GM12878 (cell line): Measurements from ENCODE around the gene TNFSF9. TPM values are rescaled to one million over a fixed set of nuclear protein-coding genes. Genes with fewer than 3 reads are reported as not detected.

Experiments
- BCLAF1 ChIP-seq: fragments of 450-650 bp; IDR thresholded peaks from 2 replicates; pipeline ENCODE4 v1.6.1; 2017; ENCODE audit warnings: antibody characterized with exemption, mild to moderate bottlenecking, moderate library complexity
- CBFB ChIP-seq: IDR thresholded peaks from 2 replicates; pipeline ENCODE4 v1.6.1; 2016; ENCODE audit warnings: antibody characterized with exemption, low read depth
- CREM ChIP-seq: IDR thresholded peaks from 2 replicates; pipeline ENCODE4 v1.6.1; 2014; ENCODE audit warnings: antibody characterized with exemption, low read depth
- DPF2 ChIP-seq: fragments of 450-650 bp; IDR thresholded peaks from 2 replicates; pipeline ENCODE4 v1.6.1; 2017; ENCODE audit warnings: mild to moderate bottlenecking
- EGR1 ChIP-seq, 2 experiments: IDR thresholded peaks; 1 replicate in 1 of 2; 2 replicates in 1 of 2; pipeline ENCODE4 v1.6.1; 2011 to 2012; ENCODE audit warnings: low read depth in 2 of 2, low read length in 2 of 2, borderline replicate concordance in 1 of 2, mild to moderate bottlenecking in 1 of 2, moderate library complexity in 1 of 2
- GATAD2B ChIP-seq: fragments of 450-650 bp; conservative IDR thresholded peaks from 2 replicates; pipeline ENCODE4 v1.6.1; 2017; ENCODE audit warnings: low read depth, mild to moderate bottlenecking, moderate library complexity
- JUNB ChIP-seq: IDR thresholded peaks from 2 replicates; pipeline ENCODE4 v1.6.1; 2016; ENCODE audit warnings: antibody characterized with exemption, mild to moderate bottlenecking
- POLR2A ChIP-seq: IDR thresholded peaks from 2 replicates; pipeline ENCODE4 v1.6.1; 2011; ENCODE audit warnings: low read depth, mild to moderate bottlenecking, low read length
- POU2F2 ChIP-seq: IDR thresholded peaks from 3 replicates; pipeline ENCODE4 v1.6.1; 2011; ENCODE audit warnings: low read depth, mild to moderate bottlenecking, low read length, borderline replicate concordance
- RUNX3 ChIP-seq: IDR thresholded peaks from 2 replicates; pipeline ENCODE4 v1.6.1; 2012; ENCODE audit warnings: low read length, inconsistent platforms
- SIX5 ChIP-seq: IDR thresholded peaks from 2 replicates; pipeline ENCODE4 v1.6.1; 2011; ENCODE audit warnings: mild to moderate bottlenecking, low read depth, low read length, moderate library complexity; ENCODE audit not compliant: severe bottlenecking
- SMARCA5 ChIP-seq: fragments of 450-650 bp; IDR thresholded peaks from 2 replicates; pipeline ENCODE4 v1.6.1; 2017; ENCODE audit warnings: mild to moderate bottlenecking
- SP1 ChIP-seq: IDR thresholded peaks from one replicate; pipeline ENCODE4 v1.6.1; 2011; ENCODE audit warnings: low read depth, low read length
- USF1 ChIP-seq: IDR thresholded peaks from 2 replicates; pipeline ENCODE4 v1.6.1; 2011; ENCODE audit warnings: borderline replicate concordance, low read depth, mild to moderate bottlenecking, moderate library complexity, mixed read lengths, low read length; ENCODE audit not compliant: insufficient read depth; ENCODE audit errors: extremely low read length
- polyA plus RNA-seq, 11 experiments: library from polyadenylated mRNA; depleted of rRNA in 4 of 11; unstranded in 6 of 11; stranded (reverse) in 5 of 11; fragments of >200 nt; fragmentation: Nextera tagmentation in 4 of 11; fragmentation: Illumina TruSeq in 1 of 11; extraction: Ambion mirVana in 4 of 11; extraction: Trizol in 1 of 11; gene quantifications; 1 replicate in 1 of 11; 2 replicates in 10 of 11; pipeline versions ENCODE4 v1.2.1 to v1.2.3, GENCODE V29; 2011 to 2016; ENCODE audit warnings: inconsistent platforms in 2 of 11, missing spikeins in 2 of 11, low read depth in 1 of 11
- total RNA-seq, 4 experiments: library from RNA; depleted of rRNA in 3 of 4; stranded (reverse); fragments of >200 nt in 3 of 4; fragmentation: Illumina TruSeq in 1 of 4; extraction: Trizol in 1 of 4; gene quantifications; 2 replicates each; pipeline versions ENCODE4 v1.2.1 to v1.2.3, GENCODE V29; 2013 to 2021
- TF ChIP-seq, protein P1 (sequence below): IDR thresholded peaks from 2 replicates; pipeline ENCODE4 v1.6.1; 2012; ENCODE audit warnings: mild to moderate bottlenecking, low read depth, low read length
- TF ChIP-seq, protein P2 (sequence below): fragments of 450-650 bp; formaldehyde crosslinking; IDR thresholded peaks from 2 replicates; pipeline ENCODE4 v1.5.0; 2022; ENCODE audit warnings: mild to moderate bottlenecking, missing genetic modification characterization

TNFSF9 gene
- total and polyA plus RNA-seq, 10 of the 15 experiments (the other 5 are each of a cell fraction or from before 2014, with no cell fraction given) = 6.2 to 75.3 (median 22.1) TPM

GRCh38 chr19:6551607-6552450 lies 21.0 kb downstream of the TNFSF9 start (continued):
- TF ChIP-seq USF1 = no peak
- TF ChIP-seq SIX5 = no peak
- peak; percentile 63 for TF ChIP-seq POLR2A
- peak; percentile 62 for TF ChIP-seq CREM
- TF ChIP-seq, protein P1, sequence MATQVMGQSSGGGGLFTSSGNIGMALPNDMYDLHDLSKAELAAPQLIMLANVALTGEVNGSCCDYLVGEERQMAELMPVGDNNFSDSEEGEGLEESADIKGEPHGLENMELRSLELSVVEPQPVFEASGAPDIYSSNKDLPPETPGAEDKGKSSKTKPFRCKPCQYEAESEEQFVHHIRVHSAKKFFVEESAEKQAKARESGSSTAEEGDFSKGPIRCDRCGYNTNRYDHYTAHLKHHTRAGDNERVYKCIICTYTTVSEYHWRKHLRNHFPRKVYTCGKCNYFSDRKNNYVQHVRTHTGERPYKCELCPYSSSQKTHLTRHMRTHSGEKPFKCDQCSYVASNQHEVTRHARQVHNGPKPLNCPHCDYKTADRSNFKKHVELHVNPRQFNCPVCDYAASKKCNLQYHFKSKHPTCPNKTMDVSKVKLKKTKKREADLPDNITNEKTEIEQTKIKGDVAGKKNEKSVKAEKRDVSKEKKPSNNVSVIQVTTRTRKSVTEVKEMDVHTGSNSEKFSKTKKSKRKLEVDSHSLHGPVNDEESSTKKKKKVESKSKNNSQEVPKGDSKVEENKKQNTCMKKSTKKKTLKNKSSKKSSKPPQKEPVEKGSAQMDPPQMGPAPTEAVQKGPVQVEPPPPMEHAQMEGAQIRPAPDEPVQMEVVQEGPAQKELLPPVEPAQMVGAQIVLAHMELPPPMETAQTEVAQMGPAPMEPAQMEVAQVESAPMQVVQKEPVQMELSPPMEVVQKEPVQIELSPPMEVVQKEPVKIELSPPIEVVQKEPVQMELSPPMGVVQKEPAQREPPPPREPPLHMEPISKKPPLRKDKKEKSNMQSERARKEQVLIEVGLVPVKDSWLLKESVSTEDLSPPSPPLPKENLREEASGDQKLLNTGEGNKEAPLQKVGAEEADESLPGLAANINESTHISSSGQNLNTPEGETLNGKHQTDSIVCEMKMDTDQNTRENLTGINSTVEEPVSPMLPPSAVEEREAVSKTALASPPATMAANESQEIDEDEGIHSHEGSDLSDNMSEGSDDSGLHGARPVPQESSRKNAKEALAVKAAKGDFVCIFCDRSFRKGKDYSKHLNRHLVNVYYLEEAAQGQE = no peak
- TF ChIP-seq RUNX3 = peak; percentile 91
- TF ChIP-seq GATAD2B = peak; percentile 89
- TF ChIP-seq SMARCA5 = peak; percentile 69; the same call in 1 of the 2 replicates
- peak; percentile 80 for TF ChIP-seq CBFB
- 0 out of 2 replicates have a peak, but pooled peaks have one; percentile 14 for TF ChIP-seq JUNB
- peak; percentile 34 for TF ChIP-seq SP1
- TF ChIP-seq, protein P2, sequence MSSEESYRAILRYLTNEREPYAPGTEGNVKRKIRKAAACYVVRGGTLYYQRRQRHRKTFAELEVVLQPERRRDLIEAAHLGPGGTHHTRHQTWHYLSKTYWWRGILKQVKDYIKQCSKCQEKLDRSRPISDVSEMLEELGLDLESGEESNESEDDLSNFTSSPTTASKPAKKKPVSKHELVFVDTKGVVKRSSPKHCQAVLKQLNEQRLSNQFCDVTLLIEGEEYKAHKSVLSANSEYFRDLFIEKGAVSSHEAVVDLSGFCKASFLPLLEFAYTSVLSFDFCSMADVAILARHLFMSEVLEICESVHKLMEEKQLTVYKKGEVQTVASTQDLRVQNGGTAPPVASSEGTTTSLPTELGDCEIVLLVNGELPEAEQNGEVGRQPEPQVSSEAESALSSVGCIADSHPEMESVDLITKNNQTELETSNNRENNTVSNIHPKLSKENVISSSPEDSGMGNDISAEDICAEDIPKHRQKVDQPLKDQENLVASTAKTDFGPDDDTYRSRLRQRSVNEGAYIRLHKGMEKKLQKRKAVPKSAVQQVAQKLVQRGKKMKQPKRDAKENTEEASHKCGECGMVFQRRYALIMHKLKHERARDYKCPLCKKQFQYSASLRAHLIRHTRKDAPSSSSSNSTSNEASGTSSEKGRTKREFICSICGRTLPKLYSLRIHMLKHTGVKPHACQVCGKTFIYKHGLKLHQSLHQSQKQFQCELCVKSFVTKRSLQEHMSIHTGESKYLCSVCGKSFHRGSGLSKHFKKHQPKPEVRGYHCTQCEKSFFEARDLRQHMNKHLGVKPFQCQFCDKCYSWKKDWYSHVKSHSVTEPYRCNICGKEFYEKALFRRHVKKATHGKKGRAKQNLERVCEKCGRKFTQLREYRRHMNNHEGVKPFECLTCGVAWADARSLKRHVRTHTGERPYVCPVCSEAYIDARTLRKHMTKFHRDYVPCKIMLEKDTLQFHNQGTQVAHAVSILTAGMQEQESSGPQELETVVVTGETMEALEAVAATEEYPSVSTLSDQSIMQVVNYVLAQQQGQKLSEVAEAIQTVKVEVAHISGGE (CRISPR knock-in tag) = no peak
- TF ChIP-seq DPF2 = peak; percentile 80
- peak in 1 of 2 experiments; percentile 59; a peak in 2 of 3 replicates for TF ChIP-seq EGR1 (IDR thresholded peaks at IDR 0.05; ENCODE audit: borderline replicate concordance in 1 of 2, low read depth in 2 of 2, low read length in 2 of 2)
- TF ChIP-seq BCLAF1 = no peak
- no peak for TF ChIP-seq POU2F2
